Kidney tubule cell (primary cell): ENCODE results near the gene AK2.
A peak's percentile ranks its signal among the peaks of the same experiment; 100 is the strongest.
"Not testable (repeated sequence)": the region's sequence is repeated elsewhere in the genome, so short reads cannot be mapped to it uniquely, and the experiment has no call there.

Experiments
- DNase-seq: peaks from one replicate; pipeline ENCODE4 v3.0.0-alpha.2; 2018; ENCODE audit warnings: low spot score

The AK2 gene

GRCh38 chr1:33036526-33037503 lies at the start of gene AK2:
AK2 (minus strand) TSS chr1:33036883; CDS start chr1:33036828, 55 bp downstream.
- peak; percentile 99 for DNase-seq

- peak; percentile 73 for DNase-seq
Observed at GRCh38 chr1:33086384-33086850, 49.7 kb upstream of the AK2 start.

GRCh38 chr1:33085332-33085731 lies 48.6 kb upstream of the AK2 start:
- DNase-seq, result no peak

DNA sequence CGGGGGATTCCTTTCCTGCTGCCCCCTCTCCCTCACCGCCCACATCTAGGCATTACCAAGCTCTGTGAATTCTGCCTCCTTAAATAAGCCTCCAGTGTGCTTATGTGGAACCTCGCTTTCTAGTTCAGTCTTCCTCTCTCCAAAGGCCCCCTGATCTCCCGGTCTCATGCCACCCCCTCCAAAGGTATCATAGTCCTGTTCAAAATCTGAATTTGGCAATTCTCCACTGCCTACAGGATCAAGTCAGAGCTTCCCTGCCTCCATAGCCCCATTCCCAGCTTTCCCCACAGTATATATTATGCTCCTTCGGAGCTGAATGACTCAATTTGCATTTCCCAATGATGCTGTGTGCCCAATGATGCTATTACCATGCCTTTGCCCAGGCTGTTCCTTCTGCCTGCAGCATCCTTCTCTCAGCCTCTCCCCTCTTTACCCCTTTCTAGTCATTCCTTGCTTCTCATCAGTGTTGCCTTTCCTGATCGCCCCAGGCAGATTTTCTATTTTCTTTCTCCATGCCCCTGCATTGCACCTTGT lies 46.0 kb upstream of the AK2 start:
- no peak for DNase-seq

GRCh38 chr1:33081554-33082305 lies 45.0 kb upstream of the AK2 start:
- DNase-seq, result no peak

DNA sequence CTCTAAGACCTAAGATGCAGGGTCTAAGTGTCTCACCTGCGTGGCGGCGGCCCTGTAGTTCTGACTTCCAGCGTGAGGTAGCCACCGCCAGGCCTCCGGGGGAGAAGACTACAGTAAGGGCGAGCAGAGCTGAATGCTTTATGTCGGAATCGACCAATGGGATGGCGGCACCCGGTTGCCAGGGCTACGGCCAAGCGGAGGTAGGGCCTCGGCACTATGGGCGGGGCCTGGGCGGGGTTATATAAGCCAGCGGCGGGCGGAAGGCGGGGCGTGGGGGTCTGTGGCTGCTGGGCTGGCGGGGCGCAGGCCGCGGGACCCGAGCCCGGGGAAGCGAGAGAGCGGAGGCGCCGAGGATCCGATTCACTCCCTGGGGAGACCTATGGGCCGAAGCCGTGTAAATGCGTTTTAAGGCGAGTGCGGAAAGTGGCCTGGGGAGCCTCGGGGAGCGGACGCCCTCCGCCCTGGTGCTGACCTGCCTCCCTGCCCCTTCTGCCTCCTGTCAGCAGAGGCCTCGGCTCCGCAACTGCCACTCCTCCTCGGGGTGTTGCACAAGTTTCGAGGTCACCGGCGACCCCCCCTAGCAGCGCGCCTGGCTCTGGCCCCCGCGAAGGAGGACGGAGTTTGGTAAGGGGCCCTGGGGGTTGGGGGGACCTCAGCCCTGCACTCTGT lies 44.3 kb upstream of the AK2 start, which contains the start of gene AZIN2:
AZIN2 (plus strand) TSS at position 269 of the 669 bp plus-strand sequence. CDS start 1,097 bp downstream, outside the sequence.
- DNase-seq, result peak; percentile 94

DNA sequence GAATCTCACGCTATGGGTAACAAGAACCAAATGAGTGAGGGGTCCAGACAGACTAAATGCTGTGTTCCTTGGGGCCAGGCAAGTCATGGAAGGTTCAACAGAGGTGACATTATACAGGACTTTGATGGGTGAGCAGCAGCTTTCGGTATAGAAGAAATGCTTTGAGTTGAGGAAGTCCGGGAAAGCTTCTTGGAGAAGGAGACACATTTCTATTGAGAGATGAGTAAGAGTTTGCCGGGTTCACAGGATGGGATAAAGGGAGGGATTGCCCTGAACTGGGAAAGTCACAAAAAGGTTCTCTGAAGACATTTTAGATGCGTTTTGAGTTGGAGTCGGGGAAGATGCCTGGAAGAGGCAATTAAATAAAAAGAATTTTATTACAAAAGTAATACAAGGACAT lies 43.7 kb upstream of the AK2 start:
- DNase-seq, result no peak

DNA sequence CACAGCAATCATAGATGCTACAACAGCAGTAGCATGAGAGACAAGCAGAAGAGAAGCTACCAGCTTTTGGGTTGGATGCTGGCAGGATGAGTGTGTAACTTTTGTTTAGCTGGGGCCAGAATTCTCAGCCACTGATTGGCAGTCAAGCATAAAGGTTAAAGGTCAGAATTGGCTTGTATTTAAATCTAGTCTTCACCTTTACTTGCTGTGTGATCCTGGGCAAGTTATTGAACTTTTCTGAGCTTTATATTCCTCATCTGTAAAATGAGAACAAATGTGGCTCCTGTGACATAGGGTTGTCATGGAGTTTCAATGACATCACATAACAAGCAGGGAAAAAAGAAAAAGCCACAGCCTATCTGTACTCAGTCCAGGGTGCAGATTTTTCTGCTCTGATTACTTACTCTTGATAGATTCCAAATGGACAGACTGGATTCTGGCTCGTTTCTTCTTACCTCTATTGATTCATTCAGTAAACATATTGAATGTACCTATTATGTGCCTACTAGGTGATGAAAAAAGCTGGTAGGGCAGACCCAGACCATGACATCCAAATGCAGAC lies 41.4 kb upstream of the AK2 start:
- no peak for DNase-seq

- no peak for DNase-seq
Observed at GRCh38 chr1:33074193-33074945, 37.7 kb upstream of the AK2 start.

DNA sequence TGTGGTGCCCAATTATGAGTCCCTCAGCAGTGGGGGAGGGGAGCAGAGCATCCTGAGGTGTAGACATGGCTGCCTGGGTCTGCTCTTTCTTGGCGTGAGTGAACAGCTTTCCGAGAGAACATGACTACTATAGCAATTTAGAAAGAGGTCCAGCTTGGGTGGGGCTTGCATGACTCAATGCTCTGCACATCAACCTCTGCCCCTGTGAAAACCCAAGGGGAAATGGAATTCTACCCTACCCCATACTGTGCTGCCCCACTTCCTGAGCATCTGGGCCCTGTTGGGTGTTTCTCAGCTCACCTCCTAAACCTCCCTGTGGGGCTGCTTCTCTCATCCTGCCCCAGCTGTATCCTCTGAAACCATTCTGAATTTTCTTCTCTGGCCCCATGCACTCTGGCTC lies 36.0 kb upstream of the AK2 start:
- DNase-seq, result no peak

DNA sequence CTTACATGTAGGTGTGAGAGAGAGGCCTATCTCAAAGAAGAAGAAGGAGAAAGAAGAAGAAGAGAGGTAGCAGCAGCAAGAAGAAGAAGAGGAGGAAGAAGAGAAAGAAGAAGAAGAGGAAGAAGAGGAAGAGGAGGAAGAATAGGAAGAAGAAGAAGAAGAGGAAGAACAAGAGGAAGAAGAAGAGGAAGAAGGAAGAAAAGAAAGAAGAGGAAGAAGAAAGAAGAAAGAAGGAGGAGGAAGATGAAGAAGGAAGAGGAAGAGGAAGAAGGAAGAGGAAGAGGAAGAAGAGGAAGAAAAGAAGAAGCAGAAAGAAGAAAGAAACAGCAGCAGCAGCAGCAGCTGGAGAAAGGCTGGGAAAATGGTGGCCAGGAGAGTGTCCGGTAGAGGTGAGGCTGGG lies 33.9 kb upstream of the AK2 start:
- DNase-seq, result no peak

- not testable (repeated sequence) for DNase-seq
Observed at GRCh38 chr1:33068108-33068507, 31.4 kb upstream of the AK2 start.

- DNase-seq, result not testable (repeated sequence)
Observed at GRCh38 chr1:33066477-33066876, 29.8 kb upstream of the AK2 start.

DNA sequence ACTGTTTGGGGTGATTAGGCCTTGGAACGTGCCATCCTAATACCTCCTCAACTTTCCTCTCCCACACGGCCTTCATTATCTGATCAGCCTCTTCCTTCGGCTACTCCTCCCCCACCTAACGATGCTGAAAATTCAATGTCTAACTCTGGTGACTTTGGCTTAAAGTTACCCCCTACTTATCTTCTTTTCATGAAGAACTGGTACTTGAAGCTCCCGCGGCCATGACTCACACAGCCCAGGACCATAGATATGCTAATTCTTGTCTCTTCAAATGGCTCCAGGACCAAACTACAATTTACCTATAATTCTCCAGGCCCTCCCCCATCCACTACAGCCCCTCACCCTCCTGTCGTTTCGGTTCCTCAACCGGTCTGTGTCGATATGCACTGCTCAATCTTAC lies 28.6 kb upstream of the AK2 start:
- no peak for DNase-seq

DNA sequence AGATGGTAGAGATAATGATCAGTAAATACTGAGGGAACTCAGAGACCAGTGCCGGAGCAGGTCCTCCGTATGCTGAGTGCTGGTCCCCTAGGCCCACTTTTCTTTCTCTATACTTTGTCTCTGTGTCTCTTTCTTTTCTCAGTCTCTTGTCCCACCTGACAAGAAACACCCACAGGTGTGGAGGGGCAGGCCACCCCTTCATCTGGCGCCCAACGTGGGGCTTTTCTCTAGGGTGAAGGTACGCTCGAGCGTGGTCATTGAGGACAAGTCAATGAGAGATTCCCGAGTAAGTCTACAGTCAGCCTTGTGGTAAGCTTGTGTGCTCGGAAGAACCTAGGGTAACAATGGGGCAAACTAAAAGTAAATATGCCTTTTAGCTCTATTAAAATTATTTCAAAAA lies 27.6 kb upstream of the AK2 start:
- DNase-seq, result not testable (repeated sequence)

DNA sequence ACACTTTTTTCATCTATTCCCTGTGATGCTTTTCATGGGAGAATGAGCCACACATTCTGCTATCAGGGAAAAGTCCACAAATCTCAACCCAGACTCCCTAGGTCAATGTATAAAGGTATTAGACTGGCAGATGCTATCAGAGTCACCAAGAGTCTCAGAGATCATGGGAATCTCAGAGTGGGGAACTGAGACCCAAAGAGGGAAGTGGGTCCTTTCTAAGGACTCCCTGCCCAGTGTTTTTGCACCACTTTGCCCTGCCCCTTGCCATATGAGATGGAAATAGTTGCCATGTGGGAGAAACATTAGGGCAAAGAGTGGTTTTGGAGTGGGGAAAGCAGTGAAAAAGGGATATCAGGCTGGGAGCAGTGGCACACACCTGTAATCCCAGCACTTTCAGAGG lies 25.2 kb upstream of the AK2 start:
- DNase-seq, result no peak

GRCh38 chr1:33060579-33061083 lies 23.9 kb upstream of the AK2 start:
- DNase-seq, result no peak

DNA sequence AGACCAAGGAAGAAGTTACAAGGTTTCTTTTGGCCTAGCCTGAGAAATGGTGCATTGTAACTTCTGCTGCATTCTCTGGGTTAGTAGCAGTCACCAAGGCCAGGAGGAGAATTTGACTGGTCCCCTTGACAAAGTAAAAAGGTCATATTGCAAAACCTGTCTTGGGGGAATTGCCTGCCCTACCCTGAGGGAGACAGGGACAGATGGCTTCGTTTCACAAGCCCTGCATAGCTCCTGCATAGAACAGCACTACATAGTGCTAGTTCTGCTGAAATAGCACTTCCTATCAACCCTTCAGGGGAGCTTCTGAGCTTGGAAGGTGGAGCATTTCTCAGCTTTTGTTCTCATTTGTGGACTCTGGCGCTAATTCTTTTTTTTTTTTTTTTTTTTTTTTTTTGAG lies 20.4 kb upstream of the AK2 start:
- no peak for DNase-seq

DNA sequence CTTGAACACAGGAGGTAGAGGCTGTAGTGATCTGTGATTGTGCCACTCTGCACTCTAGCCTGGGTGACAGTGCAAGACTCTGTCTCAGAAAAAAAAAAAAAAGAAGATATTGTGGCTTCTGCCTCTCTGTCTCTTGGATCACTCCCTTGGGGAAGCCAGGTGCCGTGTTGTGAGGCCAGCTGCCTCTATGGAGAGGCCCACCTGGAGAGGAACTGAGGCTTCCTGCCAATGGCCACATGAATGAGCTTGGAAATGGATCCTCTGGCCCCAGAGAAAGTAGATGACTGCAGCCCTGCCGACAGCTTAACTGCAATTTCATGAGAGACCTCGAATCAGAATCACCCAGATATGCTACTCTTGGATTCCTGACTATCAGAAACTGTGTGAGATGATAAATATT lies 19.7 kb upstream of the AK2 start:
- no peak for DNase-seq

GRCh38 chr1:33055210-33056008 lies 18.7 kb upstream of the AK2 start:
- DNase-seq, result peak; percentile 87
